HG02642 (cell line): ENCODE data around the gene DUSP9.

Experiments used
- ATAC-seq: cut with Tn5 transposase; IDR thresholded peaks from one replicate; pipeline ENCODE4 v1.9.1; 2021; ENCODE audit warnings: mild to moderate bottlenecking; ENCODE audit not compliant: unreplicated experiment, poor library complexity

Gene DUSP9

DNA sequence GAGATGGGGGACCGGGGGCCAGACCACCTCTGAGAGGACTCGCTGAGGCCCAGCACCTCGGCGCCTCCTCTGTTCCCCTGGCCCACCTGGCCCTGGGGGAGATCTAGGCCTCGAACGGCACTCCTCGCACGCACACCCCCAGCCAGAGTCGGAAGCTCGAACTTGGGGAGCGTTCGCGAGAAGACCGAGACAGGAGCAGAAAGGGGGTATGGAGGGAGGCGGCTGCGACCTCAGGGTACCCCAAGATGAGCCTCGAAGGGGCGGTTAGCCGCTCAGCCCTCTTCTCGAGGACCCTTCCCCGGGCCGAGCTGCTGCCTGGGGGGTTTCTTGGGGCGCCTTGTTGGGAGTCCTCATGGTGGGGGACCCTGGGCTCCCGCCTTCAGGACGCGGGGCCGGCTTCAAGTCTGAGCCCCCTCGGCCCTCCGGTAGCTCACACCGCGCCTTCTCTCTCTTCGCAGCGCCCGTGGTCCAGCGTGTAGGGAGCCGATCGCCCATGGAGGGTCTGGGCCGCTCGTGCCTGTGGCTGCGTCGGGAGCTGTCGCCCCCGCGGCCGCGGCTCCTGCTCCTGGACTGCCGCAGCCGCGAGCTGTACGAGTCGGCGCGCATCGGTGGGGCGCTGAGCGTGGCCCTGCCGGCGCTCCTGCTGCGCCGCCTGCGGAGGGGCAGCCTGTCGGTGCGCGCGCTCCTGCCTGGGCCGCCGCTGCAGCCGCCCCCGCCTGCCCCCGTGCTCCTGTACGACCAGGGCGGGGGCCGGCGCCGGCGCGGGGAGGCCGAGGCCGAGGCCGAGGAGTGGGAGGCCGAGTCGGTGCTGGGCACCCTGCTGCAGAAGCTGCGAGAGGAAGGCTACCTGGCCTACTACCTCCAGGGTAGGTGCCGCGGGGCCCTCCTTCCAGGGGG is 706 bp downstream of the DUSP9 start:
- no peak for ATAC-seq

- no peak for ATAC-seq
These were observed 1.6 kb downstream of the DUSP9 start for GRCh38 chrX:153648358-153649177.

DNA sequence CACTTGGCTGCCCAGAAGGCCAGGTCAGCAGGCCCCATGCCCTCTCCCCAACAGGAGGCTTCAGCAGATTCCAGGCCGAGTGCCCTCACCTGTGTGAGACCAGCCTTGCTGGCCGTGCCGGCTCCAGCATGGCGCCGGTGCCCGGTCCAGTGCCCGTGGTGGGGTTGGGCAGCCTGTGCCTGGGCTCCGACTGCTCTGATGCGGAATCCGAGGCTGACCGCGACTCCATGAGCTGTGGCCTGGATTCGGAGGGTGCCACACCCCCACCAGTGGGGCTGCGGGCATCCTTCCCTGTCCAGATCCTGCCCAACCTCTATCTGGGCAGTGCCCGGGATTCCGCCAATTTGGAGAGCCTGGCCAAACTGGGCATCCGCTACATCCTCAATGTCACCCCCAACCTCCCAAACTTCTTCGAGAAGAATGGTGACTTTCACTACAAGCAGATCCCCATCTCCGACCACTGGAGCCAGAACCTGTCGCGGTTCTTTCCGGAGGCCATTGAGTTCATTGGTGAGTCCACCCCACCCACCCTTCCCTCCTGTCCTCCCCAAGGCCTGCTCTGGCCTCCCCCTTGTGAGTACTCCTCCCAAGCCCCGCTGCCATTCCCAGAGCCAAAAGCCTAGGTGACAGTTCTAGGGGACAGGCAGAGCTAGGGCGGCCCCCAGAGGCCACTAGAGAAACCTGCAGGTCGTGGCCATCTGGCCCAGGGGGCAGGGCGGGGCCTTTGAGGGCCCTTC is 2.3 kb downstream of the DUSP9 start:
- no peak for ATAC-seq

DNA sequence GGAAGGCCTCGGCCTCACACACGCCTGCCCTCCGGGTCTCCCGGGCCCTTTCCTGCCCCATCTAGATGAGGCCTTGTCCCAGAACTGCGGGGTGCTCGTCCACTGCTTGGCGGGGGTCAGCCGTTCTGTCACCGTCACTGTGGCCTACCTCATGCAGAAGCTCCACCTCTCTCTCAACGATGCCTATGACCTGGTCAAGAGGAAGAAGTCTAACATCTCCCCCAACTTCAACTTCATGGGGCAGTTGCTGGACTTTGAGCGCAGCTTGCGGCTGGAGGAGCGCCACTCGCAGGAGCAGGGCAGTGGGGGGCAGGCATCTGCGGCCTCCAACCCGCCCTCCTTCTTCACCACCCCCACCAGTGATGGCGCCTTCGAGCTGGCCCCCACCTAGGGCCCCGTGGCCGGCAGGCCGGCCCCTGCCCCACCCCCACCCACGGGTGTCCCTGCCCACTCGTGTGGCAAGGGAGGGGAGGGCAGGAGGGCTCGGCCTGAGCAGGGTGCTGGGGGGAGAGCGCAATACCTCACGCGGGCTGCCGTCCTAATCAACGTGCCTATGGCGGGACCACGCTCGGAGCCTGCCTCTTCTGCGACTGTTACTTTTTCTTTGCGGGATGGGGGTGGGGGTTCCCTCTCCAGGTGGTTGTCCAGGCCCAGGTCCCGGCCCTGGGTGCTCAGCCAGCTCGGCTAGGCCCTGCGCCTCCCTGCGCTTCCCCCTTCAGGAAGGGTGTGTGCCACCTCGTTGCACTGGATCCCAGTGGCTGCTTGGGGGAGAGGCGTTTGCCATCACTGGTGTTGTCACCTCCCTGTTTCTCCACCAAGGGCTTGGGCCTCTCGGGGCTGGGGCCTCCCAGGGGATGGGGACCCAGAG is 3.1 kb downstream of the DUSP9 start:
- no peak for ATAC-seq

DNA sequence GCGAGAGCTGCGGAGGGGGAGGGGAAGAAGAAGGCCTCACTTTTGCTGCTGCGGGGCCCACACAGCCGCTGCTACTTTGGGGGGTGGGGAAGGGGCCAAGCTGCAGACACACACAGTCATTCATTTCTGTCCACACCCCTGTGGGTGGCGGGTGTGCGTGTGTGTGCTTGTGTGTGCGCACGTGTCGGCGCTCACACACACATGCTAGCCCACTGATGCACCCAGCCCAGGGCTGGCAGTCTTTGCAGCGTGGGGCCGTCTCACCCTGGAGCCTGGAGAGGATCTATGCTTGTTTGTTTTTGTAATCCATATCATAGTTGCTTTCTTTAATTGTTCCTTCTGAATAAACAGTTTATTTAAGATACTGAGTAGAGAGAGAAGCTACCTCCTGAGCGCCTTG is 4.0 kb downstream of the DUSP9 start:
- no peak for ATAC-seq

- no peak for ATAC-seq
These were observed 4.6 kb downstream of the DUSP9 start for GRCh38 chrX:153651540-153652079.

DNA sequence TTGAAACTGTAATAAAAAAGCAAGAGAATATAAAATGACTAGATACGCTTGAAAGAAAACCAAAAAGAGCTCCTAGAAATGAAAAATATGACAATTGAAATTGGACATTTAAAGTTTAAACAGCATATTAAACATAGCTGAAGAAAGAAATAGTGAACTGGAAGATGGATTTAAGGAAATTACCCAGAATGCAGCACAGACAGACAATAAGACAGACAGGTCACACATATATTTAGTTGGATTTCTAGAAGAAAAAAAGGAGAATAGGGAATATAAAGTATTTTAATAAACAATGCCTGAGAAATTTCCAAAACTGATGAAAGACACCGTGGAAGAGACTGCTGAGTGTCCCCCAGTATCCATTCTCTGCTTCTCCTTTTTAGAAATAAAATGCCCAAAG is 6.6 kb downstream of the DUSP9 start:
- ATAC-seq = no peak

GRCh38 chrX:153657161-153657560 is 10.2 kb downstream of the DUSP9 start:
- ATAC-seq = no peak

DNA sequence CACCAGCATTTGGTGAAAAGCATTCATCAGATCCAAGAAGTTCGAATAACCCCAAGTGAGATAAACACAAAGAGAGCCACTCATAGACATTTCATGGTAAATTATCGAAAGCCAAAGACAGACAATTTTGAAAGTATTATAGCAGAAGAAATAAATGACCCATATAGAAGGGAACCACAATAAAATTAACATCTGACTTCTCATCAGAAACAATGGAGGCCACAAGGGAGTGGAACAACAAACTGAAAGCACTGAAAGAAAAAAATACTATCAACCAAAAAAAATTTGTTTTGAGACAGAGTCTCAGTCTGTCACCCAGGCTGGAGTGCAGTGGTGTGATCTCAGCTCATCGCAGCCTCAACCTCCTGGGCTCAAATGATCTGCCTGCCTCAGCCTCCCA is 12.3 kb downstream of the DUSP9 start:
- no peak for ATAC-seq

- no peak for ATAC-seq
These were observed 15.3 kb downstream of the DUSP9 start for GRCh38 chrX:153662266-153662665.

DNA sequence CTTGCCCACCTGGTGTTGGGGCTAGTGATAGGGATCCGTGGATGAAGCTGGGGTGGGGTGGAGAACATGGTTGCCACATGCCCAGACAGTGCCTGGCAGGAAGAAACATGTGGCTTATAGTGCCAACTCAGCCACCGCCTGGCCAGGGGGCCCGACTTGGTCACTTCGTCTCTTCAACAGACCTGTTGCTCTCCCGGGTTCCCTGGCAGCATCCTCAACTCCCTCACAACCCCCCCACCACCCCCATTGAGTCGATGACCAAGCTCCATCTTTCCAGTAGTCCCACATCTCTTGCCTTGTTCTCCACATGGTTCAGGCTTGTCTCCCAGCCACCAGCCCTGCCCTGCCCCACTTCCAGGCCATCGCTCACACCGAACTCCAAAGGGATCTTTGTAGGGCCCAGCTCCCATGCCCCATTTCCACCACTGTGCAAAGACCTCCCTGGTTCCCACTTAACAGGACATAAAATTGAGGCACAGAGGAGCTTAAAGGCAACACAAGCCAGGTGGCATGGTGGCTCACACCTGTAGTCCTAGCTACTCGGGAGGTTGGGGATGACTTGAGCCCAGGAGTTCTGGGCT is 18.8 kb downstream of the DUSP9 start:
- no peak for ATAC-seq

GRCh38 chrX:153667281-153667955 is 20.4 kb downstream of the DUSP9 start:
- ATAC-seq = no peak

DNA sequence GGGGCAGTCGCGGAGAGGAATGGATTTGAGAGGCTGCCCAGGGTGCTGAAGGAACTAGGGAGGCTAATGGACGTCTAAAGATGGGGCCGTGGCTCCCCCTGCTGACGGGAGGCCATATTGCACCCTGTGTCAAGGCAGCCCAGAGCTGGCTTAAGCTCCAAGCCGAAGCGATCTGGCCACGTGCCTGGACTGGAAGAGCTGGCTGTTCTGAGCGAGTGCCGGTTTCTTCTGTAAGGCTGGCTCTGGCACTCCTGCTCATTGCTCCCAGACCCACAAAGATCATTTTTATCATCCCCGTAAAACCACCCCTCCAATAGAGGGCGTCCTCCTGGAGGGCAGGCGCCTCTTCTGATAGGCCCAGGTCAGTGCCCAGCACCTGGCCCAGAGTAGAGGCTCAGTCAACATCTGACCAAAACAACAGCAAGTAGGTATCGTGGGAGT is 21.0 kb downstream of the DUSP9 start:
- ATAC-seq = peak; percentile 56

DNA sequence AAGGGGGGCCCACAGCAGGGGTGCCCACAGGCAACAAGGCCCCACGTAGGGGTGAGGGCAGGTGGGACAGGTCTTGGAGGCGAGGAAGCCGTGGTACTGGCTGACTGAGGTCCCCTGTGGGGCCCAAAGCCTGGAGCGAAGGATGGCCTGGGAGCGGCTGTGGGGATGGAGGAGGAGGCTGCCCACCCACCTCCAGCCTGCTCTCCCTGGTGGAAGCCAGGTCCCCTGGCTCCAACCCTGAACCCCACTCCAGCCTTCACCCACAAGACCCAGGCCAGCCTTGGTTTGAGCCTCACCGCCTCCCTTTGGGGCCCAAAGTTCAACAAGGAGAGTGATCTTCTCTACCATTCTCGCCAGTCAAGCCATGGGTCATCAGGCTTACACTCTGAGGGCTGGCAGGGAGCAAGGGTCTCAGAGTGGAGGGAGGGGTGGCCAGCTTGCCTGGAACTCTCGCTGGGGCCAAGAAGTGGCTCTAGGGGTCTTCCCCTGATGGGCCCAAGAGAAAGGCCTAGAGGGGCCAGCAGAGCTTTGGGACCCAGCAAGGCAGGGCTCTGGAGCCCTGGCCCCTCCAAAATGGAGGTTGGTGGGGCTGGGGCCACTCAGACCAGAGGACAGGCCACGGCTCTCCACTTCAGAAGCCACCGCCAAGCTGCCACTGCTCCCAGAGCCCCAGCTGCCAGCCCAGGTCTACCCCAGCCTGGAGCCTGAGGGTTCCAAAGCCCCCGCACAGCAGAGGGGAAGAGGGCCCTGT is 21.6 kb downstream of the DUSP9 start:
- ATAC-seq = no peak

- ATAC-seq = no peak
These were observed 22.3 kb downstream of the DUSP9 start for GRCh38 chrX:153669174-153669890.

DNA sequence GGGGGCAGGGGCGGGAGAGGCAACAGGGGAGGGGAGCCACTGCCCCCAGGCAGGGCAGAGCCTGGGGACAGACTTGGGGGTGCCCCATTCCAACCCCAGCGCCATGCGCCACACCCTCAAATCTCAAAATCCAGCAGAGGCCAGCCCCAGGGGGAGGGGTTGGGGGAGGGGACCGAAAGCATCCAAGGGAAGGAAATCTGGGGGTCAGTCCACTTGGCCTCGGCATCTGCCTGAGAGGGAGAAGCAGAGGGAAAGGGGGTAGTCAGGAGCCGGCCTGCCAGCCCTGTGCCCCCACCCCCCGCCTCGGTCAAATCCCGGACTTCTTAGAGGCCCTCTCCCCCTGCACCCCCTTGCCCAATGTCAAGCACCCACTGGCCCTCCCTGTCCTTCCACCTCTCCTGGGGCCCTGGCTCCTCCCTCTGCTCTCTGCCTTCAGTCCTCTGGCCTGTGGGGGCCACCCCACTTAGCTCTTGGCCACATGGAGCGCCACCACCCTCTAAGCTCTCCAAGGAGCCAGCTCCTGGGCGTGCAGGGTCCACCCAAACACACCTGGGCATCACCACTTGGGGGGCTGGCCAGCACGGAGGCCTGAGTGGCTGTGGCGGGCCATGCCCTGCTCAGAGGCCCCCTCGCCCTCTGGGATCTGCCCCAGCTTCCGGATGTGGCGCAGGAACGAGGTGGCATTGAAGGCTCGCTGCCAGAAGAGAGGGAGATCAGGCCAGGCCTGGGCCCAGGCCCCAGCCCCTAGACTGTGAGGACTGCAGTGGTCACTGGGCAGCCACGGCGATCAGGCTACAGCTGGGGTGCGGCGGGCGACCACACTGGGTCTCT is 23.1 kb downstream of the DUSP9 start:
- no peak for ATAC-seq
